GM15510 (cell line): Measurements from ENCODE around the gene THEMIS2.

Experiments
- POLR2A ChIP-seq: IDR thresholded peaks from 3 replicates; pipeline ENCODE4 v1.6.1; 2011; ENCODE audit warnings: borderline replicate concordance; ENCODE audit not compliant: insufficient read length; ENCODE audit errors: extremely low read depth

THEMIS2 gene

GRCh38 chr1:27922272-27922671, 49.9 kb downstream of the THEMIS2 start:
- TF ChIP-seq POLR2A = no peak

- no peak for TF ChIP-seq POLR2A
These were observed 56.0 kb downstream of the THEMIS2 start for GRCh38 chr1:27928216-27928954.

GRCh38 chr1:27931184-27931583, 58.8 kb downstream of the THEMIS2 start:
- TF ChIP-seq POLR2A = no peak

- no peak for TF ChIP-seq POLR2A
These were observed 59.4 kb downstream of the THEMIS2 start for GRCh38 chr1:27931759-27932158.

GRCh38 chr1:27934818-27935549, 62.6 kb downstream of the THEMIS2 start, which contains the start of gene SMPDL3B:
SMPDL3B (plus strand) TSS chr1:27935000; CDS start chr1:27935184, 184 bp downstream.
- TF ChIP-seq POLR2A = no peak

- TF ChIP-seq POLR2A = no peak
These were observed 63.4 kb downstream of the THEMIS2 start for GRCh38 chr1:27935721-27936120.
